PC-3 (cell line): ENCODE measurements around the gene KRTAP10-5. TPM values are rescaled to one million over a fixed set of nuclear protein-coding genes. Genes with fewer than 3 reads are reported as not detected.
A peak's percentile ranks its signal among the peaks of the same experiment; 100 is the strongest.

Source experiments
- ATAC-seq: fragments of 200-7000 bp; cut with Tn5 transposase; 2 replicates; pipeline ENCODE4 v1.9.1; 2020; ENCODE audit warnings: mild to moderate bottlenecking, moderate library complexity
- BruUV-seq: library from RNA; stranded (reverse); fragments of 400-500 nt; replicated peaks from 2 replicates; lab custom pipeline; 2021; lab: Mats Ljungman, UMichigan
- CTCF ChIA-PET: fragments of 300-600 bp; sonication (Branson Sonifier 250); formaldehyde crosslinking; loops from one replicate; lab custom pipeline; 2022; ENCODE audit warnings: antibody characterized with exemption; lab: Charles Lee
- POLR2A ChIA-PET: fragments of 300-600 bp; sonication (Branson Sonifier 250); formaldehyde crosslinking; loops from one replicate; lab custom pipeline; 2022; ENCODE audit warnings: antibody characterized with exemption; ENCODE audit not compliant: unreplicated experiment; lab: Charles Lee
- DNase-seq: peaks from one replicate; pipeline ENCODE4 v3.0.0-alpha.2; 2015
- H2AFZ ChIP-seq: fragments of 300-600 bp; sonication (generic); 2 replicates; pipeline ENCODE4 v1.6.0; 2016; ENCODE audit warnings: antibody characterized with exemption, low read length
- H3F3A ChIP-seq: fragments of 300-600 bp; sonication (generic); one replicate; pipeline ENCODE4 v1.6.0; 2017; ENCODE audit warnings: antibody characterized with exemption, low read length, control low read depth, mild to moderate bottlenecking; ENCODE audit not compliant: unreplicated experiment
- H3K27ac ChIP-seq: fragments of 300-600 bp; sonication (generic); 2 replicates; pipeline ENCODE4 v1.5.1; 2016; ENCODE audit warnings: mild to moderate bottlenecking, low read length
- H3K27me3 ChIP-seq: fragments of 300-600 bp; sonication (generic); 2 replicates; pipeline ENCODE4 v1.6.1; 2016; ENCODE audit warnings: low read length, mixed read lengths
- H3K36me3 ChIP-seq: fragments of 300-600 bp; sonication (generic); 2 replicates; pipeline ENCODE4 v1.6.1; 2016; ENCODE audit warnings: low read depth, mixed run types, low read length, mixed read lengths
- H3K4me1 ChIP-seq: fragments of 300-600 bp; sonication (generic); 2 replicates; pipeline ENCODE4 v1.5.1; 2016; ENCODE audit warnings: low read length; ENCODE audit not compliant: insufficient read depth
- H3K4me2 ChIP-seq: fragments of 300-600 bp; sonication (generic); 2 replicates; pipeline ENCODE4 v1.6.0; 2016; ENCODE audit warnings: low read length
- H3K4me3 ChIP-seq: fragments of 300-600 bp; sonication (generic); 2 replicates; pipeline ENCODE4 v1.5.1; 2016; ENCODE audit warnings: mild to moderate bottlenecking, low read length, mixed read lengths
- H3K79me2 ChIP-seq: fragments of 300-600 bp; sonication (generic); 2 replicates; pipeline ENCODE4 v1.6.1; 2017; ENCODE audit warnings: low read length, mixed read lengths
- H3K9ac ChIP-seq: fragments of 300-600 bp; sonication (generic); 2 replicates; pipeline ENCODE4 v1.6.0; 2016; ENCODE audit warnings: mild to moderate bottlenecking, low read length
- H3K9me2 ChIP-seq: fragments of 300-600 bp; sonication (generic); replicated peaks from 2 replicates; pipeline ENCODE4 v1.6.1; 2016; ENCODE audit warnings: mixed run types, low read length, mixed read lengths
- H3K9me3 ChIP-seq: fragments of 300-600 bp; sonication (generic); 2 replicates; pipeline ENCODE4 v1.6.1; 2016; ENCODE audit warnings: low read length, mixed read lengths
- H4K20me1 ChIP-seq: fragments of 300-600 bp; sonication (generic); 2 replicates; pipeline ENCODE4 v1.6.1; 2016; ENCODE audit warnings: low read length, mixed read lengths
- EZH2 ChIP-seq: fragments of 300-600 bp; sonication (generic); IDR thresholded peaks from one replicate; pipeline ENCODE4 v1.6.1; 2017; ENCODE audit warnings: antibody characterized with exemption, mild to moderate bottlenecking, low read length; ENCODE audit not compliant: unreplicated experiment
- EZH2phosphoT487 ChIP-seq: fragments of 300-600 bp; sonication (generic); IDR thresholded peaks from 2 replicates; pipeline ENCODE4 v1.6.1; 2018; ENCODE audit warnings: mild to moderate bottlenecking, antibody characterized with exemption, low read length, borderline replicate concordance
- intact Hi-C: fragments of 100-400 bp; cut with micrococcal nuclease; formaldehyde crosslinking; loops from 2 replicates; pipeline ENCODE4 v1.9.0; 2023
- total RNA-seq: library from RNA; depleted of rRNA; stranded (reverse); fragments of >200 nt; gene quantifications from 2 replicates; pipeline ENCODE4 v1.2.3, GENCODE V29; 2014
- TF ChIP-seq, protein P1 (sequence below): fragments of 300-600 bp; sonication (generic); conservative IDR thresholded peaks from 2 replicates; pipeline ENCODE4 v1.5.1; 2017; ENCODE audit warnings: antibody characterized with exemption, low read depth, mild to moderate bottlenecking, low read length

The KRTAP10-5 gene
- total RNA-seq, 1 experiment from 2014 or later, result not detected

DNA sequence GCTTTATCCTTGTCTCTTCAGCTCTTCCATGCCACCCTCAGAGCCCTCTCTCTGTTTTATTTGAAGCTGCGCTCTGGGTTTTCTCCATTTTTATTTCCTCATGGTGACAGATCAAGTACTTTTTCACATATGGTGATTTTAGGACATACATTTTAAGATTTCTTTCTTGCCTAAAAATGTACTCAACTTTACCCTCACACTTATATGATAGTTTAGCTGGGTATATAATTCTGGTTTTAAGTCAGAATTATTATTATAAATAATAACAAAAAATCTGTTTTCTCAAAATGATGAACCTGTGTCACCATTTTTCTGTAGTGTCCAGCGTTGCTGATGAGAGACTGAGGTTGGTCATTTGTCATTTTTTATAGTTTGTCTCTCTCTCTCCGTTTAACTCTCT, 754 bp upstream of the KRTAP10-5 start:
- H3K4me3 ChIP-seq, result no peak overlapping the region
- DNase-seq (no peak), ATAC-seq (no peak)
- no peaks in the 10 kb centered on the region for H3K27me3 ChIP-seq
- intact Hi-C loops, result no loop called here
- TF ChIP-seq, protein P1, sequence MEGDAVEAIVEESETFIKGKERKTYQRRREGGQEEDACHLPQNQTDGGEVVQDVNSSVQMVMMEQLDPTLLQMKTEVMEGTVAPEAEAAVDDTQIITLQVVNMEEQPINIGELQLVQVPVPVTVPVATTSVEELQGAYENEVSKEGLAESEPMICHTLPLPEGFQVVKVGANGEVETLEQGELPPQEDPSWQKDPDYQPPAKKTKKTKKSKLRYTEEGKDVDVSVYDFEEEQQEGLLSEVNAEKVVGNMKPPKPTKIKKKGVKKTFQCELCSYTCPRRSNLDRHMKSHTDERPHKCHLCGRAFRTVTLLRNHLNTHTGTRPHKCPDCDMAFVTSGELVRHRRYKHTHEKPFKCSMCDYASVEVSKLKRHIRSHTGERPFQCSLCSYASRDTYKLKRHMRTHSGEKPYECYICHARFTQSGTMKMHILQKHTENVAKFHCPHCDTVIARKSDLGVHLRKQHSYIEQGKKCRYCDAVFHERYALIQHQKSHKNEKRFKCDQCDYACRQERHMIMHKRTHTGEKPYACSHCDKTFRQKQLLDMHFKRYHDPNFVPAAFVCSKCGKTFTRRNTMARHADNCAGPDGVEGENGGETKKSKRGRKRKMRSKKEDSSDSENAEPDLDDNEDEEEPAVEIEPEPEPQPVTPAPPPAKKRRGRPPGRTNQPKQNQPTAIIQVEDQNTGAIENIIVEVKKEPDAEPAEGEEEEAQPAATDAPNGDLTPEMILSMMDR, result no peak
- TF ChIP-seq EZH2, result no peak
- no peak for TF ChIP-seq EZH2phosphoT487
- no peaks in the 10 kb centered on the region for H3K9me2 ChIP-seq
- CTCF ChIA-PET, result interaction anchor here (1.7 kb wide), 1 partner anchor 213 kb away, joined by 4 read pairs; no protein-coding TSS in a partner anchor
- H3K36me3 ChIP-seq, result no peaks in the 10 kb centered on the region
- H3K4me1 ChIP-seq, result peaks cover 10% of the 10 kb centered on the region; the same call in 1 of the 2 replicates
- H3K79me2 ChIP-seq, result no peaks in the 10 kb centered on the region
- H3F3A ChIP-seq, result no peaks in the 10 kb centered on the region
- no TSS peak for BruUV-seq
- H3K9ac ChIP-seq, result no peak overlapping the region
- no peaks in the 10 kb centered on the region for H4K20me1 ChIP-seq
- H3K27ac ChIP-seq, result no peak overlapping the region
- no peak overlapping the region for H3K4me2 ChIP-seq
- 0 out of 2 replicates have a peak, but pooled peaks cover 5% of the 10 kb centered on the region for H3K9me3 ChIP-seq
- POLR2A ChIA-PET, result no interaction called here
- no peak overlapping the region for H2AFZ ChIP-seq

DNA sequence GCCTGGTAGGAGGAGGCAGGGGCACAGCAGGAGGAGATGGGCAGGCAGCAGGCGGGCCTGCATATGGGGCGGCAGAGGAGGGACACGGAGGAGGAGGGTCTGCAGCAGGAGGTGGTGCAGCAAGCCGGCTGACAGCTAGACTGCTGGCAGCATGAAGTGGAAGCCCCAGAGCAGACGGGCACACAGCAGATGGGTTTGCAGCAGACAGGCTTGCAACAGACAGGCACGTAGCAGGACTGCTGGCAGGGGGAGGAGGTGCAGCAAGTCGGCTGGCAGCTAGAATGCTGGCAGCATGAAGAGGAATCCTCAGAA, 615 bp downstream of the KRTAP10-5 start:
- TF ChIP-seq, protein P1, result no peak
- no peak for TF ChIP-seq EZH2
- TF ChIP-seq EZH2phosphoT487, result no peak
- Histone ChIP-seq H3K9ac (no peak overlapping the region), H3K79me2 (no peaks in the 10 kb centered on the region), H3F3A (no peaks in the 10 kb centered on the region), H4K20me1 (no peaks in the 10 kb centered on the region), H3K27me3 (no peaks in the 10 kb centered on the region), H3K36me3 (no peaks in the 10 kb centered on the region), H3K27ac (no peak overlapping the region), H2AFZ (peak overlapping the region; percentile 61; the same call in 1 of the 2 replicates), H3K9me2 (no peaks in the 10 kb centered on the region), H3K4me3 (peak overlapping the region; percentile 51; the same call in 1 of the 2 replicates), H3K9me3 (0 out of 2 replicates have a peak, but pooled peaks cover 5% of the 10 kb centered on the region), H3K4me2 (peak overlapping the region; percentile 82), H3K4me1 (peaks cover 10% of the 10 kb centered on the region; the same call in 1 of the 2 replicates)
- DNase-seq, result no peak
- ChIA-PET CTCF (interaction anchor here (1.7 kb wide), 1 partner anchor 214 kb away, joined by 4 read pairs; no protein-coding TSS in a partner anchor), POLR2A (no interaction called here)
- ATAC-seq, result peak; percentile 8
- no TSS peak for BruUV-seq
- intact Hi-C loops, result no loop called here

DNA sequence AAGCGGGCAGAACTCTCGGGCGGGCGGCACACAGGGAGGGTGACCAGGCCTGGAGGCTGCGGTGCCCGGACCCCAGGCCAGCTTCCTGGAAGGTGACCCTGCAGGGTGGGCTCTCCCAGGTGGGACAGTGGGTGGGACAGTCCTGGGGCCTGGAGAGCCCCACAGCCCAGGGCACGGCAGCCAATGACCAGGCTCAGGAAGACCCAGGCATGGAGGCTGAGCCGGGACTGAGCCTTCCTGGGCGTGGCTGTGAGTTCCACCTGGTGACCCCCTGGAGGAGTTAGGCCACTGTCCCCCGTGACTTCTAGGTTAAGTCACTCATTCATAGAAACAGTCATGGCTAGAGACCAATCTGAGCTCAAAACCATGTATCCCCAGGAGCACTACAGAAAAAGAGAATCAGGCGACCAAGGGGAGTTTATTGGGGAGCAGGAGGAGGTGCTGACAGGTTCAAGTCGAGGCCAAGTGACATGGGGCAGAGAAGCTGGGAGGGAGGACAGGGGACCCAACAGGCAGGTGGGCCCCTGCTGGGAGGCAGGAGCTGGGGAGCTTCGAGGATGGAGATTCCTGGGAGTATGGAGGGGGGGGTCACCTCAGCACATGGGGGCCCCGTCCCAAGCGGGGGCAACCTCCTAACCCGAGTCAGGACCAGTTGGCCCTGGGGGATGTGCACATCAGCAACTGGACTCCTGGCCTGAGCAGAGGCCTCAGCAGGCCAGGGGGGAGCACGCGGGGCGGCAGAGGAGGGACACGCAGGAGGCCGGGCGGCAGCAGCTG, 1.2 kb downstream of the KRTAP10-5 start:
- H3K4me3 ChIP-seq, result no peak overlapping the region
- TF ChIP-seq EZH2 (no peak), EZH2phosphoT487 (no peak)
- TF ChIP-seq, protein P1, result no peak
- no peaks in the 10 kb centered on the region for H3F3A ChIP-seq
- BruUV-seq, result no TSS peak
- no peak overlapping the region for H3K27ac ChIP-seq
- ChIA-PET CTCF (interaction anchor here (1.7 kb wide), 1 partner anchor 215 kb away, joined by 4 read pairs; no protein-coding TSS in a partner anchor), POLR2A (no interaction called here)
- ATAC-seq, result no peak
- H3K79me2 ChIP-seq, result no peaks in the 10 kb centered on the region
- 0 out of 2 replicates have a peak, but pooled peaks cover 5% of the 10 kb centered on the region for H3K9me3 ChIP-seq
- peaks cover 10% of the 10 kb centered on the region; the same call in 1 of the 2 replicates for H3K4me1 ChIP-seq
- DNase-seq, result no peak
- H4K20me1 ChIP-seq, result no peaks in the 10 kb centered on the region
- H3K36me3 ChIP-seq, result no peaks in the 10 kb centered on the region
- H3K27me3 ChIP-seq, result no peaks in the 10 kb centered on the region
- intact Hi-C loops, result no loop called here
- no peak overlapping the region for H3K9ac ChIP-seq
- H3K9me2 ChIP-seq, result no peaks in the 10 kb centered on the region
- no peak overlapping the region for H3K4me2 ChIP-seq
- H2AFZ ChIP-seq, result no peak overlapping the region
